GM19467 (cell line): ENCODE measurements around the gene C17orf78.
"Not testable (repeated sequence)": the region's sequence is repeated elsewhere in the genome, so short reads cannot be mapped to it uniquely, and the experiment has no call there.

Experiments
- ATAC-seq: cut with Tn5 transposase; IDR thresholded peaks from one replicate; pipeline ENCODE4 v1.9.1; 2021; ENCODE audit warnings: mild to moderate bottlenecking, moderate library complexity; ENCODE audit not compliant: unreplicated experiment

The C17orf78 gene

GRCh38 chr17:37375706-37376105 lies at the start of gene C17orf78:
C17orf78 (plus strand) TSS chr17:37375985; CDS start chr17:37376093, 108 bp downstream.
- ATAC-seq, result no peak

GRCh38 chr17:37327341-37328090 lies 48.3 kb upstream of the C17orf78 start:
- ATAC-seq, result no peak

GRCh38 chr17:37338847-37339246 lies 36.9 kb upstream of the C17orf78 start:
- ATAC-seq, result no peak

- no peak for ATAC-seq
These were observed 36.5 kb upstream of the C17orf78 start for GRCh38 chr17:37339321-37339720.

GRCh38 chr17:37340804-37341203 lies 35.0 kb upstream of the C17orf78 start:
- no peak for ATAC-seq

- ATAC-seq, result no peak
These were observed 33.2 kb upstream of the C17orf78 start for GRCh38 chr17:37342589-37342988.

GRCh38 chr17:37344519-37344918 lies 31.3 kb upstream of the C17orf78 start:
- ATAC-seq, result no peak

GRCh38 chr17:37346863-37347402 lies 28.9 kb upstream of the C17orf78 start:
- not testable (repeated sequence) for ATAC-seq

GRCh38 chr17:37356796-37357569 lies 18.8 kb upstream of the C17orf78 start:
- ATAC-seq, result not testable (repeated sequence)

- peak; percentile 6 for ATAC-seq
These were observed 17.5 kb upstream of the C17orf78 start for GRCh38 chr17:37358098-37358829.

- ATAC-seq, result peak; percentile 94
These were observed 16.7 kb upstream of the C17orf78 start for GRCh38 chr17:37358830-37359681.

GRCh38 chr17:37359682-37360188 lies 16.1 kb upstream of the C17orf78 start:
- no peak for ATAC-seq

- ATAC-seq, result no peak
These were observed 15.2 kb upstream of the C17orf78 start for GRCh38 chr17:37360632-37361031.

- ATAC-seq, result no peak
These were observed 14.2 kb upstream of the C17orf78 start for GRCh38 chr17:37361543-37361942.

GRCh38 chr17:37365589-37365988 lies 10.2 kb upstream of the C17orf78 start:
- ATAC-seq, result no peak

GRCh38 chr17:37368577-37368976 lies 7.2 kb upstream of the C17orf78 start:
- ATAC-seq, result no peak

- ATAC-seq, result peak; percentile 64
These were observed 2.1 kb upstream of the C17orf78 start for GRCh38 chr17:37373530-37374159.

- no peak for ATAC-seq
These were observed 6.3 kb downstream of the C17orf78 start for GRCh38 chr17:37382056-37382455.

GRCh38 chr17:37384560-37385149 lies 8.9 kb downstream of the C17orf78 start:
- ATAC-seq, result no peak
